Ecto neural progenitor cell (in vitro differentiated cells): Measurements from ENCODE around the gene GTF2A1.
"Not testable (repeated sequence)": the region's sequence is repeated elsewhere in the genome, so short reads cannot be mapped to it uniquely, and the experiment has no call there.

Experiments
- DNase-seq: peaks from one replicate; pipeline ENCODE4 v3.0.0-alpha.2; 2018; ENCODE audit warnings: low spot score

GTF2A1 gene

DNA sequence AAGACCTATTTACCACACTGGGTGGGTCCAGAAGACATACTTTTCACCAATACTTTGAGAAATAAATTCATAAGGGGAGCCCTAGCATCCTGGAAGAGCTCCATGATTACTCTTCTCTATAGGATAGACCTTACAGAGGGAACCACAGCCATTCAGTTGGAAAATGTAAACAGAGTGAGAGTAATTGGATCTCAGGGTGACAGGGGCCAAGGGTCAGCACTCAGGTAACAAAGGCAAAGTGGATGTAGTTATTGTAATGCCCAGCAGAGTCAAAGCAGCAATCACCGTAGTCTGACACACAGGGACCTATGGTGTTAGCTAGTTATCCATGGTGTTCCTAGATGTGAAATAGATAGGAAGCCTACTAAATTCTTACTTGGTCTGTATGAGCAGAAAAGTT, 10.8 kb upstream of the GTF2A1 start:
- DNase-seq, result no peak

DNA sequence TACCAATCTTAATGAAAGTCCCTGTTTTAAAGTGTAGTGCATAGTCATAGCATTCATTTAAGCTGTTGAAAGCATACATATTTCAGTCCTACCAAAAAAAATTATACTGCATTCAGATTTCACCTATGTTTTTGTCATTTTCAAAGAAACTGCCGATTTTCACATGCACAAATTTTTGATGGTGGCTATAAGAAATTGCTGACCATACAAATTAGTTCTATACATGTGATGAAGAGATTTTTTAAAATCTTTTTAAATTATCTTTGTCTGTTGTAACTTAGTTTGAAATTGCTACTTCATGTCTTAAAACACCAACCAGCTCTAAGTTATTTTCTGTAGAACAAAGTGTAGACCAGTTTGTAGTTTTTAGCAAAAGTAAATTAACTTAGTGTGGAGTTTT, 3.5 kb upstream of the GTF2A1 start:
- DNase-seq, result no peak

DNA sequence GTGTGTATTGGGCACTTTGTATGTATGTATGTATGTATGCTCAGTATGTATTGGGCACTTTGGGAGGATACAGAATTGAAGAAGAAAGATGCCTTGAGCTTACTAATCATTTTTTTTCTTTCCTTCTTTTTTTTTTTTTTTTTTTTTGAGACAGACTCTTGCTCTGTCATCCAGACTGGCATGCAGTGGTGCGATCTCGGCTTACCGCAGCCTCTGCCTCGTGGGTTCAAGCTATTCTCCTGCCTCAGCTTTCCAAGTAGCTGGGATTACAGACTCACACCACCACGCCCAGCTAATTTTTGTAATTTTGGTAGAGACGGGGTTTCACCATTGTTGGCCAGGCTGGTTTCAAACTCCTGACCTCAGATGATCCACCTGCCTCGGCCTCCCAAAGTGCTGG, 3.0 kb upstream of the GTF2A1 start:
- DNase-seq, result not testable (repeated sequence)

DNA sequence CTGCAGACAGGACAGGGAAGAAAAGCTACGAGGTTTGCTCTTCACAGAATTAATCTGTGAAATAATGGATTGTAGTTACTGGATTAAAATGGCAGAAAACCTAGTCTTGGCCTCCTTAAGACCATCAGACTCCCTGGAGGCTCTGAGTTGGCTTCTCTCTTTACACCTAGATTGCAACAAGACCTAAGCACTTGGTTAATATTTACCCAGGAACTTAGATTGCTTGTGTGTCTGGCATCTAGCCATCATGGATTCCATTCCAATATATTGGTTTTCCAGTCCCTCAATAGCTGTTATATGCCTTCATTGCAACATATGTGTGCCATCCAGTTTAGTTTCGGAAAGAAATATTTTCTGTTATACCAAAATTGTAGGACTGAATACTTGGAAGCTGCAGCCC, 1.9 kb upstream of the GTF2A1 start:
- DNase-seq, result no peak

- DNase-seq, result no peak
Observed at GRCh38 chr14:81222126-81222525, 1.4 kb upstream of the GTF2A1 start.

DNA sequence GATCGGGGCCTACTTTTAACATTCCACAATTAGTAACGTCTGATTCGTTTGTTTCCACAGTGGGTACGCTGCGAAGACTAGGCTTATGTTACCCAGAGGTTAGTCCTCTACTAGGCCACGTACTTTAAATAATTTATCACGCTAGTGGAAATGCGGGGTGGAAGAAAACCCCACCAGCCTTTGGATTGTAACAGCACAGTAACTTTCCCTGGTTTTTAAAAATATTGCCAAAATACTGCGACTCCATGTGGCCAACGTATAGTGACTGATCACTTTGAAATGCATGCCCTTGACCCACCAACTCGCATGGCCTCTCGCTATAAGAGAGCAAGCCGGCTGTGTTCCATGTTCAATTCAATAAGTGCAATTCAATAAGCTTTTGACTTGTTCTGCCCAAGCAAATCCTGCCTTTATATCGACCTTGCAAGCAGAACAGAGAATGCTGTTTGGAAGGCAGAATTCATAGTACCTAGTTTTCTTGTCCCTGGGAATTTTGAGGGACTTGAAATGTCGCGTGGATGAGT, 882 bp upstream of the GTF2A1 start:
- DNase-seq, result no peak

- no peak for DNase-seq
Observed at GRCh38 chr14:81220580-81220829, 254 bp downstream of the GTF2A1 start.

DNA sequence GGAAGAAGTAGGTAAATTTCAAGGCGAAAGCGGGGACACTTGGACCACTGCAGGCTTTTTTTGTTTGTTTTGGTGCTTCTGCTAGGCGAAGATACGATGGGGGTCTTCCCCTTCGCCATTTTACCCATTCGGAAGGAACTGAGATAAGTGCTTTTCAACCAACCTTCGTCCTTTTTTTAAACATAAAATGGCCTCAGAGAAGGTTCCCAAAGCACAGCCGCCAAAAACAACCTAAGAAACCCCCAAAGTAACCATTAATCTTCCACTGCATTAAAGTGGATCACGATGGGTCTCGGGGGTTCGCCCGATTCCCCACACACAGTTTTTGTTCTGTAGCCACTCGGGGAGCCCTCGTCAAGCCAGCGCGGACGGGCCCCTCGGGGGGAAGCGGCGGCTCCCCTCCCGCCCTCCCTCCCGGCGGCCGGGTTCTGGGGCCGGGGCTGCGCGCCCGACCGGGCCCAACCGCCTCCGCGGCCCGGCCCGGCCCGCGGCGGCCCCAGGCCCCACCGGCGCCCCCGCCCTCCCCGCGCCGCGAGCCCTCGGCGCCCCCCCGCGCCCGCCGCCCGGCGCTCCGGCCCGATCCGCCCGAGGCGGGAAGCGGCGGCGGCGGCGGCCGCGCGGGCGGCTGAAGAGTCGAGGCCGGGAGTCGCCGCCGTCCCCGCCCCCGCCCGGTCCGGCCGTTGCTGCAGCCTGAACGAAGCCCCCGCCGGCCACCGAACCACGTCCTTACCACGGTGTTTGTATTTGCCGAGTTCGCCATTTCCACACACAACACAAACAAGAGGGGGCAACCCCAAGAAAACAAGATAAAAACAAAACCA, 790 bp downstream of the GTF2A1 start:
- peak; percentile 64 for DNase-seq

GRCh38 chr14:81219210-81219758, 1.5 kb downstream of the GTF2A1 start:
- DNase-seq, result peak; percentile 92

DNA sequence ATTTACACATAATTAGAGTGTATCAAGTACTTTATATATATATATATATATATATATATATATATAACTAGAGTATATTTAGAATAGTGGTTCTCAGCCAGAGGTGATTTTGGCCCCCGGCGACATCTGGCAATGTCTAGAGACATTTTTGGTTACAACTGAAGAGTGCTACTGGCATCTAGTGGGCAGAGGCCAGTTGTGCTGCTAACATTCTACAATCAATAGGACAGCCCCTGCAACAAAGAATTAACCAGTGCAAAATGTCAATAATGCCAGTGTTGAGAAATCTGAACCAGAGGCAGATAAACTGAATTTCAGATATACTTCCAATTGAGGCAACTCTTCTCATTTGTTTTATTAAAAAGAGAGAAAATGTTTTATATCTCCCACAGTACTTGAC, 8.9 kb downstream of the GTF2A1 start:
- no peak for DNase-seq

DNA sequence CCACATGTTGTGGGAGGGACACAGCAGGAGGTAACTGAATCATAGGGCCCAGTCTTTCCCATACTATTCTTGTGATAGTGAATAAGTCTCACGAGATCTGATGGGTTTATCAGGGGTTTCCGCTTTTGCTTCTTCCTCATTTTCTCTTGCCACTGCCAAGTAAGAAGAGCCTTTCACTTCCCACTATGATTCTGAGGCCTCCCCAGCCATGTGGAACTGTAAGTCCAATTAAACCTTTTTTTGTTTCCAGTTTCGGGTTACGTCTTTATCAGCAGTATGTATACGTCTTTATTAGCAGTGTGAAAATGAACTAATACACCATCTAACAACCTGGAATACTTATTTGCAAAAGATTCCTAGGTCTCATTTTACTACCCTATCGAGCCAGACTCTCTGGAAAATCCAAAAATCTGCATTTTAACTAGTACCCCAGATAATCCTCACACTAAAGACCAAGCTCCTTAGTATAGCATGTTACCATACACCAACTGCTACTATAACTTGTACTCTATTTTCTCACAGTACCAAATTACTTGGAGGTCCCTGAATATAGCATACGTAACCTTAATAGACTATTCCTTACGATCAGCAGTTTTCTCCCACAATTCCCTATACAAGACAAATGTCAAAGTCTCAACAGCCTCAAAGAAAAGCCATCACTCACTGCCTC, 11.5 kb downstream of the GTF2A1 start:
- DNase-seq, result no peak

DNA sequence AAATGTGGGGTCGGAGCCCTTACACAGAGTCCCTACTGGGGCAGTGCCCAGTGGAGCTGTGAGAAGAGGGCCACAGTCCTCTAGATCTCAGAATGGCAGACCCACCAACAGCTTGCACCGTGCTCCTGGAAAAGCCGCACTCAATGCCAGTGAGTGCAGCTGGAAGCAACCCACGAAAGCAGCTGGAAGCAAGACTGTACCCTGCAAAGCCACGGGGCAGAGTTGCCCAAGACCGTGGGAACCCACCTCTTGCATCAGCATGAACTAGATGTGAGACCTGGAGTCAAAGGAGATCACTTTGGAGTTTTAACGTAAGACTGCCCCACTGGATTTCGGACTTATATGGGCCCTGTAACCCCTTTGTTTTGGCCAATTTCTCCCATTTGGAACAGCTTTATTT, 12.3 kb downstream of the GTF2A1 start:
- DNase-seq, result no peak

DNA sequence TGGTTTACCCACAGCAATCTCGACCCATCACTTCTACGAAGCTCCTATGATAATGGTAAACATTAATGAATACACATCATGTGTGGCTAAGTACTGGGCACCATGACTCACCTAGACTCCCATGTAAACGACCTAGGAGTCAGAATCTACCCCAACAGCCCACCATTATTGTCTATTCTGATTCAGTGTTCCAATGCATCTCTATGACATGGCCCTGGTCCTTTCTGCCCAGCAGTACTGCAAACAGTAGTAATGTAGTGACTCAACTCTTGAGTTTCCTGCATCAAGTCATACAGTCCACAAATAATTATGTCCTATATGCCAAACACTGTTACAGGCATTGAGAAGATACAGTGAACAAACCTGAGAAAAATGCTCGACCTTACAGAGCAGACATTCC, 14.6 kb downstream of the GTF2A1 start:
- no peak for DNase-seq

GRCh38 chr14:81205639-81206038, 15.1 kb downstream of the GTF2A1 start:
- no peak for DNase-seq

DNA sequence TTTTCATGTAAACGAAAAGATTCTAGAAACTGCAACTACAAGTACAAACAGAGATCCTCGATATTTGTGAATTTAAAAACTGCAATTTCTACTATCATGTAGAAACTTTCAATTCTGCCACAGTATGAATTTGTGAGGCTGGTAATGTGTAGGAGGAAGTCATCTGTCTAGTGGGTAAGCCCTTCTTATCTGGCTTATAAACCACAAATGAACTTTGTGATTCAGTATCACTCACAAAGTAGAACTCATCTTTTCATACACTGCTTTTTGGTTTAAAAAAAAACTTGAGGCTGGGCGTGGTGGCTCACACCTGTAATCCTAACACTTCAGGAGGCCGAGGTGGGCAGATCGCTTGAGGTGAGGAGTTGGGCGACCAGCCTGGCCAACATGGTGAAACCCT, 20.7 kb downstream of the GTF2A1 start:
- DNase-seq, result no peak

DNA sequence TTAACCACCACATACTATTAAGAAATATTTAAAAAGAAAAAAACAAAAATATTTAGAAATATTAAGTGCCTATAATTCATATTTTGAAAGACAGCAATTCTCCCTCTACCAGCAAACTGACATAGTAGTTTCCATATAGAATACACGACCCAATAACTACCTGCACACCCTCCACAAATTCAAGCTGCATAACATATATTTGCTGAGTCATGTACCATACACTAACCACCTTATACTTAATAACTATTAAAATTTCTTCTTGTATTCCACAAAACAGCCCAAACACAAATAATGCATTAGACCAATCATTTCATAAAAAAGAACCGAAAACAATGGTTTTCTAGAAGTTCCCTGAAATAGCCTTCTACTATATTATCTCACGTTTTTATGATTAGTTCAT, 21.7 kb downstream of the GTF2A1 start:
- no peak for DNase-seq

DNA sequence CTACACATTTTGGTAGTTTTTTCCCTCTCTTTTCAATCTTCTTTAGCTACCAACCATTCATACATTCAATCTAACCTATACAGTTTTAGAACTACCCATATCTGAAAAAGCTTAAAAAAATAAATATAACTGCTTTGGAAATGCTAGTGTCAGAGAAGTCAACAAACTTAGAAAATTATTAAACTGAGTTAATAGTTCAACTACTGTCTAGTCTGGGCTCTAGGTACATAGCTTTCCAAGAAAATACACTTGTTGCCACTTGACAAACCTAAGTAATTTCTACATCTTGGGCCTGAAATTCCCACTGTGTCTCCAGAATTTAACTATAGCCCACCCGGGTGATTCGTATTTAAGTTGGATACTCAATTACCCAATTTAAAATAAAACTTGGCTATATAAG, 22.1 kb downstream of the GTF2A1 start:
- no peak for DNase-seq

DNA sequence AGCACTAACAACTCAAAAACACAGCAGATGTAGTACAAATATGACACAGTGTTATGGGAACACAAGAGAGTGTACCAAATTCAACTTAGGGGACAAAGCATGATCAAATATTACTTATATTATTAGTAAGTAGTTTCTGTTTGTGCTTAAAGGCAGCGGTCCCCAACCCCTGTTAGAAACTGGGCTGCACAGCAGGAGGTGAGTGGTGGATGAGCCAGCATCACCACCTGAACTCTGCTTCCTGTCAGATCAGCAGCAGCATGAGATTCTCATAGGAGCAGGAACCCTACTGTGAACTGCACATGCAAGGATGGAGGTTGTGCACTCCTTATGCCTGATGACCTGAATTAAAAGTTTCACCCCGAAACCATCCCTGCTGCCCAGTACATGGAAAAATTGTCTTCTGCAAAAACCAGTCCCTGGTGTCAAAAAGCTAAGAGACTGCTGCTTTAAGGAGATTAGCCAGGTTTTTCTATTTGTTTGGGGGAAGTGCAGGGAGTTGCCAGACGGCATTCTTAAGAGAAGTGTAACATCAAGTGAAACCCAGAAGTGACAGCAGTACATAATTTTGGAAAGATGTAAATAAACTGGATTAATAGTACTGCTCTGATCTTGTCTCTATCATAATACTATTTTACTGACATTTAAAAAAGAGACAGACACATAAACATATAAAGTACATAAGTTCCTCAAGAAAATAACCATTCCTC, 26.7 kb downstream of the GTF2A1 start:
- no peak for DNase-seq

DNA sequence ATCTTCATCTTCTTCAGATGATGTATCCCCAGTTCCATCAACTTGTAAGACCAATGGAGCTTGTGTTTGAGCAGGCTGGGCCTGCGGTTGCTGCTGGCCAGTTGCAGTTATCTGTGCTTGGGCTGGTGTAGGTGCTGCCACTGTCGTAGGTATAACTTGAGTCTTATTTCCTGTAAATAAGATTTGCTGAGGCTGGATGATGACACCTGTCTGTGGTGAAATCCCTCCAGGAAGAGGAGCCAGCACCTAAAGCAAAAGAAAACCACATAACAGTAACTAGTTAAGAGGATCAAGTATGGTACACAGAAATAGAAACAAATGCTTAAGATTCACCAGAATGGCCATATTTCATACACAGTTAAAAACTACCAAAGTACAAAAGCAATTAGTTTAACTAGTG, 28.2 kb downstream of the GTF2A1 start:
- no peak for DNase-seq

- no peak for DNase-seq
Observed at GRCh38 chr14:81187832-81188522, 32.8 kb downstream of the GTF2A1 start.

- DNase-seq, result no peak
Observed at GRCh38 chr14:81179631-81180030, 41.1 kb downstream of the GTF2A1 start.

DNA sequence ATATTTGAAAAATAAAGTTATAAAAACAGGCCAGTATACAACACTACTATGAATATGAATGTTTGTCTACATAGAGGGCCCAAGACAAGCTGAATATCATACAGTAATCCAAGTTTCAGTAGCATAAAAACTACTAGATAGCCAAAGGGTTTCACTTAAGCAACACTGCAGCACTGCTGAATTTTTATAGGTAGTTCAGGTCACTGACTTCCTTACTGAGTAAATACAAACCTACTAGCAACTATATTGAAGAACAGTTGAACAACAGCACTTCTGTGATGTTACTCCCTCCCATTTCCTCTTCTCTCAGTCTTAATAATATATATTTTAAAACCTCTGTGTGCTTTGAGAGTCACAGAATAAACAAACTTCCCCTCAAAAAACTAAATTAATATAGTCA, 42.7 kb downstream of the GTF2A1 start:
- no peak for DNase-seq
